OCI-LY1 (cell line): ENCODE results near the gene BZW1.

Source experiments
- H2AFZ ChIP-seq: fragments of 200-600 bp; sonication (generic), shearing (Covaris generic); 2 replicates; pipeline ENCODE4 v1.6.0; 2014; ENCODE audit warnings: antibody characterized with exemption, mild to moderate bottlenecking, low read length
- H3F3A ChIP-seq: fragments of 200-600 bp; sonication (generic), shearing (Covaris generic); 2 replicates; pipeline ENCODE4 v1.6.0; 2014; ENCODE audit warnings: mild to moderate bottlenecking, antibody characterized with exemption, low read length, moderate library complexity; ENCODE audit not compliant: insufficient read depth
- H3K27ac ChIP-seq: fragments of 200-600 bp; sonication (generic); 2 replicates; pipeline ENCODE4 v1.5.1; 2014; ENCODE audit warnings: low read length, mixed run types, mild to moderate bottlenecking, low read depth; ENCODE audit not compliant: poor library complexity, severe bottlenecking
- H3K27me3 ChIP-seq: fragments of 200-600 bp; sonication (generic); 2 replicates; pipeline ENCODE4 v1.6.0; 2014; ENCODE audit warnings: antibody characterized with exemption, mild to moderate bottlenecking, low read length, moderate library complexity; ENCODE audit not compliant: insufficient read depth
- H3K36me3 ChIP-seq: fragments of 200-600 bp; sonication (generic); 2 replicates; pipeline ENCODE4 v1.6.1; 2014; ENCODE audit warnings: mild to moderate bottlenecking, antibody characterized with exemption, low read length, moderate library complexity, mixed read lengths; ENCODE audit not compliant: insufficient read depth
- H3K4me1 ChIP-seq: fragments of 200-600 bp; sonication (generic); 2 replicates; pipeline ENCODE4 v1.5.1; 2014; ENCODE audit warnings: mild to moderate bottlenecking, low read length, moderate library complexity; ENCODE audit not compliant: insufficient read depth, severe bottlenecking
- H3K4me2 ChIP-seq: fragments of 200-600 bp; sonication (generic), shearing (Covaris generic); 2 replicates; pipeline ENCODE4 v1.6.1; 2014; ENCODE audit warnings: low read length
- H3K4me3 ChIP-seq: fragments of 200-600 bp; sonication (generic); 2 replicates; pipeline ENCODE4 v1.5.1; 2014; ENCODE audit warnings: low read length, low read depth, mild to moderate bottlenecking, mixed read lengths; ENCODE audit not compliant: poor library complexity, severe bottlenecking
- H3K79me2 ChIP-seq: fragments of 200-600 bp; shearing (Covaris generic); 2 replicates; pipeline ENCODE4 v1.6.1; 2016; ENCODE audit warnings: mixed run types, low read length, mixed read lengths; ENCODE audit not compliant: insufficient read depth
- H3K9ac ChIP-seq: fragments of 200-600 bp; sonication (generic), shearing (Covaris generic); 2 replicates; pipeline ENCODE4 v1.6.1; 2014; ENCODE audit warnings: mild to moderate bottlenecking, low read length, mixed read lengths
- H3K9me2 ChIP-seq: fragments of 200-600 bp; sonication (generic), shearing (Covaris generic); 2 replicates; pipeline ENCODE4 v1.6.1; 2014; ENCODE audit warnings: low read depth, mild to moderate bottlenecking, low read length, mixed read lengths
- H3K9me3 ChIP-seq: fragments of 200-600 bp; shearing (Covaris generic); 2 replicates; pipeline ENCODE4 v1.6.1; 2014; ENCODE audit warnings: low read length, mixed read lengths
- H4K20me1 ChIP-seq: fragments of 200-600 bp; sonication (generic), shearing (Covaris generic); 2 replicates; pipeline ENCODE4 v1.6.0; 2016; ENCODE audit warnings: mild to moderate bottlenecking, low read length; ENCODE audit not compliant: insufficient read depth
- CTCF ChIP-seq: fragments of 200-600 bp; sonication (generic), shearing (Covaris generic); IDR thresholded peaks from 2 replicates; pipeline ENCODE4 v1.5.1; 2017; ENCODE audit warnings: mild to moderate bottlenecking, antibody characterized with exemption, low read length, moderate library complexity, mixed read lengths
- EZH2 ChIP-seq: fragments of 200-600 bp; sonication (generic), shearing (Covaris generic); IDR thresholded peaks from 2 replicates; pipeline ENCODE4 v1.8.0; 2017; ENCODE audit warnings: borderline replicate concordance, mixed run types, mild to moderate bottlenecking, antibody characterized with exemption, low read length, moderate library complexity, mixed read lengths

Gene BZW1

GRCh38 chr2:200850512-200851256 is 39.0 kb downstream of the BZW1 start:
- H3K27ac ChIP-seq = no peak overlapping the region
- H3F3A ChIP-seq = peaks cover 17% of the 10 kb centered on the region
- H3K36me3 ChIP-seq = peaks cover 52% of the 10 kb centered on the region
- H3K9me3 ChIP-seq = no peaks in the 10 kb centered on the region
- no peaks in the 10 kb centered on the region for H3K27me3 ChIP-seq
- H3K4me2 ChIP-seq = no peak overlapping the region
- TF ChIP-seq EZH2 (no peak), CTCF (no peak)
- H3K9ac ChIP-seq = no peak overlapping the region
- H3K79me2 ChIP-seq = no peaks in the 10 kb centered on the region
- no peak overlapping the region for H3K4me3 ChIP-seq
- no peak overlapping the region for H2AFZ ChIP-seq
- no peaks in the 10 kb centered on the region for H4K20me1 ChIP-seq
- H3K9me2 ChIP-seq = no peaks in the 10 kb centered on the region
- no peaks in the 10 kb centered on the region for H3K4me1 ChIP-seq

DNA sequence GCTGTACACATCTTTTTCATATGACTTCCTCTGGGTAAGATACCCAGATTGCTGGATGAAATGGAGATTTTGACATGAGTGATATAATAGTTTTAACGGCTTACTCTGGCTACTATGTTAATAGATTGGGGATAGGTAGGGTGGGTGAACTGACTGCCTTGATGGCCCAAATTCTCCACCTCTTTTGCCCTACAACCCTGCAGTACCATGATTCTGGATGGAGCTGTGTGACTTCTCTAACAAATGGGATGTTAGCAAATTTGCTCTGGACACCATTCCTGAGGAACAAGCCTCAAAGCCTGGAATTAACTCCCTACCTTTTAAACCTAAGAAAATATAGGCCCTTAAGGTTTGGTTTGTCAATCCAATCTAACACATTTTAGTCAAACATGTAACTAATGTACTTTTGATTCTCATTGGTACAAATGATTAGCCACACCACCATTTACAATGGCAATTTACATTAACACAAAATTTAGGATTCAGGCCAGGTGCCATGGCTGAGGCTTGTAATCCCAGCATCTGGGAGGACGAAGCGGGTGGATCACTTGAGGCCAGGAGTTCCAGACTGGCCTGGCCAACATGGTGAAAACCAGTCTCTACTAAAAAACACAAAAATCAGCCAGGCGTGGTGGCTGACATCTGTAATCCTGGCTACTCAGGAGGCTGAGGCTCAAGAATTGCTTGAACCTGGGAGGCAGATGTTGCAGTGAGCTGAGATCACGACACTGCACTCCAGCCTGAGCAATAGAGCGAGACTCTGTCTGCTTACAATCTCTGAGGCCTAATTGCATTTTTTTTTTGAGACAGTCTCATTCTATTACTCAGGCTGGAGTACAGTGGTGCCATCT is 39.9 kb downstream of the BZW1 start:
- Histone ChIP-seq H3F3A (peaks cover 17% of the 10 kb centered on the region), H2AFZ (no peak overlapping the region), H3K4me2 (no peak overlapping the region), H3K9ac (no peak overlapping the region), H3K36me3 (peaks cover 61% of the 10 kb centered on the region), H3K4me3 (no peak overlapping the region), H3K9me2 (no peaks in the 10 kb centered on the region), H3K27ac (no peak overlapping the region), H3K27me3 (no peaks in the 10 kb centered on the region), H3K9me3 (no peaks in the 10 kb centered on the region), H3K79me2 (no peaks in the 10 kb centered on the region), H3K4me1 (no peaks in the 10 kb centered on the region), H4K20me1 (no peaks in the 10 kb centered on the region)
- no peak for TF ChIP-seq EZH2
- no peak for TF ChIP-seq CTCF

DNA sequence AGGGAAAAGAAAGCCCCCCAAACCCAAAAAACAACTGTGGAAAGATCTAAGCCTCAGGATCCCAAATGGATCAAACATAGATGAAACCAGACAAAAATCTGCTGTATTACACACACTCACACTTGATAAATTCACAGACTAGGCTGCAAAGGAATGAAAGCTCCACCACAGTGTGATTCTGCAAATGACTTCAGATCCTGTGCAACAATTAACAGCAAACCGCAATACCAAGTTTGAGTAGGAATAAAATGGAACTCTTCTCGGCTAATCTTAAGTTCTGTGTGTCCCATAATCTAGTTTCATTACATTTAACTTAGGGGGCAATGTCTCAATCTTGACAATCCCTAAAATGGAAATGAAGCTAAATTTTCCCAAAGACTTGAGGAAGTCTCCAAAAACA is 40.9 kb downstream of the BZW1 start:
- H3K27ac ChIP-seq = no peak overlapping the region
- H3K4me2 ChIP-seq = no peak overlapping the region
- 0 out of 2 replicates have a peak, but pooled peaks cover 2% of the 10 kb centered on the region for H4K20me1 ChIP-seq
- no peaks in the 10 kb centered on the region for H3K27me3 ChIP-seq
- no peak overlapping the region for H3K9ac ChIP-seq
- H3K36me3 ChIP-seq = peaks cover 71% of the 10 kb centered on the region
- H3K4me3 ChIP-seq = no peak overlapping the region
- H2AFZ ChIP-seq = no peak overlapping the region
- H3F3A ChIP-seq = peaks cover 17% of the 10 kb centered on the region
- TF ChIP-seq EZH2 (no peak), CTCF (no peak)
- no peaks in the 10 kb centered on the region for H3K9me2 ChIP-seq
- H3K79me2 ChIP-seq = no peaks in the 10 kb centered on the region
- H3K9me3 ChIP-seq = no peaks in the 10 kb centered on the region
- H3K4me1 ChIP-seq = no peaks in the 10 kb centered on the region
